Endodermal cell (in vitro differentiated cells): Measurements from ENCODE around the gene SBNO2. TPM values are rescaled to one million over a fixed set of nuclear protein-coding genes. Genes with fewer than 3 reads are reported as not detected.
A peak's percentile ranks its signal among the peaks of the same experiment; 100 is the strongest.

Source experiments
- DNase-seq: peaks from one replicate; pipeline ENCODE4 v3.0.0-alpha.2; 2017
- H3K27ac ChIP-seq: 2 replicates; pipeline ENCODE4 v1.5.1; 2013; ENCODE audit warnings: mild to moderate bottlenecking, low read depth, low read length, moderate library complexity
- H3K27me3 ChIP-seq: 2 replicates; pipeline ENCODE4 v1.6.1; 2013; ENCODE audit warnings: mild to moderate bottlenecking, low read length, moderate library complexity; ENCODE audit not compliant: insufficient read depth, control insufficient read depth, poor library complexity, severe bottlenecking
- H3K36me3 ChIP-seq: 2 replicates; pipeline ENCODE4 v1.7.0; 2013; ENCODE audit warnings: mild to moderate bottlenecking, low read length, moderate library complexity; ENCODE audit not compliant: control insufficient read depth, insufficient read depth
- H3K4me1 ChIP-seq: one replicate; pipeline ENCODE4 v1.7.0; 2013; ENCODE audit warnings: low read length; ENCODE audit not compliant: control insufficient read depth, insufficient read depth
- H3K4me3 ChIP-seq: 2 replicates; pipeline ENCODE4 v1.5.1; 2013; ENCODE audit warnings: mild to moderate bottlenecking, low read length, moderate library complexity
- H3K9ac ChIP-seq: 2 replicates; pipeline ENCODE4 v1.6.1; 2013; ENCODE audit warnings: mild to moderate bottlenecking, low read length, moderate library complexity; ENCODE audit not compliant: poor library complexity, severe bottlenecking; ENCODE audit errors: extremely low read depth
- H3K9me3 ChIP-seq: 2 replicates; pipeline ENCODE4 v1.6.1; 2013; ENCODE audit warnings: mild to moderate bottlenecking, low read length, moderate library complexity; ENCODE audit not compliant: control insufficient read depth
- H3K27ac Mint-ChIP-seq: 2 replicates; pipeline ENCODE4 v1.8.0; 2020; ENCODE audit warnings: mixed read lengths
- H3K27me3 Mint-ChIP-seq: 2 replicates; pipeline ENCODE4 v1.8.0; 2021; ENCODE audit warnings: mild to moderate bottlenecking, mixed read lengths; ENCODE audit not compliant: insufficient read depth
- H3K36me3 Mint-ChIP-seq: 2 replicates; pipeline ENCODE4 v1.8.0; 2020; ENCODE audit warnings: low read depth, mixed read lengths
- H3K4me1 Mint-ChIP-seq: 2 replicates; pipeline ENCODE4 v1.8.0; 2020; ENCODE audit warnings: mixed read lengths
- H3K4me3 Mint-ChIP-seq: 2 replicates; pipeline ENCODE4 v1.8.0; 2020; ENCODE audit warnings: mild to moderate bottlenecking, moderate library complexity, mixed read lengths
- H3K9me3 Mint-ChIP-seq: 2 replicates; pipeline ENCODE4 v1.8.0; 2020; ENCODE audit warnings: mild to moderate bottlenecking, mixed read lengths
- WGBS, 2 experiments: methylation state at CpG; one replicate each; pipeline versions ENCODE4 v1.1.5 to v1.1.7; 2013; ENCODE audit warnings: missing lambda C conversion rate in 2 of 2, mixed read lengths in 1 of 2; ENCODE audit not compliant: insufficient coverage in 1 of 2, insufficient read length in 1 of 2; 5-methylcytosine and 5-hydroxymethylcytosine counted together
- total RNA-seq, 2 donors: library from RNA; stranded (reverse); fragmentation: NEBNext Ultra II Directional in 1 of 2; extraction: Animal tissue kit (Norgen Biotek cat#: 25700) in 1 of 2; gene quantifications; 2 replicates in 1 of 2; 3 replicates in 1 of 2; pipeline ENCODE4 v1.2.1, GENCODE V29; 2021
- TF ChIP-seq, protein P1 (sequence below): fragments of 200-600 bp; sonication (generic); conservative IDR thresholded peaks from 2 replicates; pipeline ENCODE4 v1.5.0; 2021; ENCODE audit warnings: antibody characterized with exemption, mild to moderate bottlenecking

SBNO2 gene
- total RNA-seq, 2 donors from 2014 or later, result 43.3 to 50.4 TPM

DNA sequence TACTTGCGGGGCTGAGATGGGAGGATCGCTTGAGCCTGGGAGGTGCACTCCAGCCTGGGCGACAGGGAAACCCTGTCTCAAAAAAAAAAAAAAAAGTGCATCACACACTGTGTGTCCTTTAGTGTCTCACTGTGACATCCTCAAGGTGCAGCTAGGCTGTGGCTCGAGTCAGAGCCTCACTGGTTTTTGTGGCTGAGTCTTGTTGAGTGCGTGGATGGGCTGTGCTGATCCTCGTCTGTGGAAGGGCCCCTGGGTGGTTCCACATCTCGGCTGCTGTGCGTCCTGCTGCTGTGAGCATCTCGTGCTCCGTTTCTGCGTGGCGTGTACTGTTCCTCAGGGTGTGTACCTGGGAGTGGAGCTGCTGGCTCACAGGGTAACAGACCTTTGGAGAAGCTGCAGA, 42.7 kb upstream of the SBNO2 start:
- no peak overlapping the region for H3K9ac ChIP-seq
- no peaks in the 10 kb centered on the region for H3K9me3 Mint-ChIP-seq
- WGBS, 2 experiments, result 94 to 95% methylated on average over 11 to 12 of the region's 12 CpGs

DNA sequence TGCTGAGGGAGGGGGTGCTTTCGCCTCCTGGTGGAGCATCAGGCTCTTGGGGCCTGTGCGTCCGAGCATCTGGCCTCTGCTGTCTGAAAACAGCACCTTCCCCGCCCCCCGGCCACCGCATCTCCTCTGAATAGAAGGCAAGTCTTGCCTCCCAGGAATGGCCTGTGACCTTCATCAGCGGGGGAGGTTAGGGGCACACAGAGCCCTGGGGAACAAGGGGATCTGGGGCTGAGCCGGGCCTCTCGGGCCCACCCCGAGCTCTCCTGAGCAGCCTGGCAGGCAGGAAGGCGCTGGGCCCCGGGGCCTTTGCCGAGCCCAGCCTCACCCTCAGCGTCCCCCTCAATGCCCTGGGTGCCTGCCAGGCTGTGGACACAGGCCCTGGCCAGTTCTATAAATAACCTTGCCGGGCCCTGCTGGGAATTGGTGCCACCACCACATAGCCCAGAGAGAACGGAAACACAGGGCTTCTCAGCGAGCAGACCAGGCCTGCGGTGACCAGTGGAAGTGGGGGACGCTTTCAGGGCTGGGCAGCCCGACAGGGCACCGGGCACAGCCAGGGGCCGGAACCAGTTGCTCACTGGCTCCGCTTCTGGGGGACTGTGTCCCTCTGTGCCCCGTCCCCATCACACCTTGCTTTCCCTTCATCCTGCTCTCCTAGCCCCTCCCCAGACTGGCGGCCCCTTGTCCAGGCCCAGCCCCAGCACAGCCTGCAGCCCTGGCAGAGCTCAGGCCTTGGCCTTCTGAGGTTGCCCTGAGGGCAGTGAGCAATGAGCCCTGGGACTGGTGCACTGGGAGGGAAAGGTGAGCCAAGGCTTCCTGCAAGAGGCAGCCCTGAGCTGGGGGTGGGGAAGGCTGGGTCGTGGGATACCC, 41.0 kb upstream of the SBNO2 start:
- Histone ChIP-seq H3K27ac (no peak overlapping the region), H3K4me1 (no peaks in the 10 kb centered on the region), H3K9me3 (no peaks in the 10 kb centered on the region), H3K27me3 (no peaks in the 10 kb centered on the region), H3K4me3 (no peak overlapping the region), H3K9ac (no peak overlapping the region), H3K36me3 (peaks cover 17% of the 10 kb centered on the region)
- H3K36me3 Mint-ChIP-seq, result peaks cover 21% of the 10 kb centered on the region
- no peak for DNase-seq
- H3K4me1 Mint-ChIP-seq, result peaks cover 8% of the 10 kb centered on the region
- WGBS, 2 experiments, result 95% methylated on average over 11 to 26 of the region's 26 CpGs
- H3K9me3 Mint-ChIP-seq, result no peaks in the 10 kb centered on the region
- H3K27ac Mint-ChIP-seq, result no peak overlapping the region
- TF ChIP-seq, protein P1, sequence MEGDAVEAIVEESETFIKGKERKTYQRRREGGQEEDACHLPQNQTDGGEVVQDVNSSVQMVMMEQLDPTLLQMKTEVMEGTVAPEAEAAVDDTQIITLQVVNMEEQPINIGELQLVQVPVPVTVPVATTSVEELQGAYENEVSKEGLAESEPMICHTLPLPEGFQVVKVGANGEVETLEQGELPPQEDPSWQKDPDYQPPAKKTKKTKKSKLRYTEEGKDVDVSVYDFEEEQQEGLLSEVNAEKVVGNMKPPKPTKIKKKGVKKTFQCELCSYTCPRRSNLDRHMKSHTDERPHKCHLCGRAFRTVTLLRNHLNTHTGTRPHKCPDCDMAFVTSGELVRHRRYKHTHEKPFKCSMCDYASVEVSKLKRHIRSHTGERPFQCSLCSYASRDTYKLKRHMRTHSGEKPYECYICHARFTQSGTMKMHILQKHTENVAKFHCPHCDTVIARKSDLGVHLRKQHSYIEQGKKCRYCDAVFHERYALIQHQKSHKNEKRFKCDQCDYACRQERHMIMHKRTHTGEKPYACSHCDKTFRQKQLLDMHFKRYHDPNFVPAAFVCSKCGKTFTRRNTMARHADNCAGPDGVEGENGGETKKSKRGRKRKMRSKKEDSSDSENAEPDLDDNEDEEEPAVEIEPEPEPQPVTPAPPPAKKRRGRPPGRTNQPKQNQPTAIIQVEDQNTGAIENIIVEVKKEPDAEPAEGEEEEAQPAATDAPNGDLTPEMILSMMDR, result no peak
- H3K27me3 Mint-ChIP-seq, result no peaks in the 10 kb centered on the region
- no peak overlapping the region for H3K4me3 Mint-ChIP-seq

More for the DNA sequence above, 42.7 kb upstream of the SBNO2 start:
- Histone ChIP-seq H3K27me3 (no peaks in the 10 kb centered on the region), H3K27ac (no peak overlapping the region), H3K4me1 (no peaks in the 10 kb centered on the region), H3K4me3 (no peak overlapping the region), H3K36me3 (peaks cover 23% of the 10 kb centered on the region), H3K9me3 (no peaks in the 10 kb centered on the region)
- DNase-seq, result no peak
- H3K27me3 Mint-ChIP-seq, result no peaks in the 10 kb centered on the region
- no peak overlapping the region for H3K4me3 Mint-ChIP-seq
- H3K4me1 Mint-ChIP-seq, result peaks cover 6% of the 10 kb centered on the region
- TF ChIP-seq, protein P1, result no peak
- H3K36me3 Mint-ChIP-seq, result peaks cover 15% of the 10 kb centered on the region
- H3K27ac Mint-ChIP-seq, result no peak overlapping the region

DNA sequence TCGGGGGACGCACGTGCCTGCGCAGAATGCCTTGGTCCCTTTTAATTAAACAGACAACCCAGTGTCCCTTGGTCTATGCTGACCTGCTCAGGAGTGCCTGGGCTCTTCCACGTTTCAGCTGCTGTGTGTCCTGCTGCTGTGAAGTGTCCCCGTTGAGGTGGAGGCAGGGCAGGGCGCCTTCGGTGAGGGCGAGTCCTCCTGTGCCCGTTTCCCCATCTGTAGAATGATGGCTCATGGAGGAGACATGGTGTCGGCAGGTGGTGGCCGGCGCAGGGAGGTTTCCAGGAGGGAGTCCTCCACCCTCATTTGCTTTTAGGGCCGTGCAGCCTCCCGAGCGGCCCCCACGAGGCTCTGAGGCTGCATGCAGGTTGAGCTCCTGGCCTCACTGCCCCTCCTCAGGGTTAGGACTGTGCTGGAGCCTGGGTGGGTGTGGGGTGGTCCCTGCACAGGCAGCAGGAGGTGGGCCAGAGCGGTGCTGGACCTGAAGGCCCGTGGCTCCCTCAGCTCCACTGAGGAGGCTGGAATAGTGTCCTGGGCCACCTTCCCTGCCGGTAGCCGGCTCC, 40.3 kb upstream of the SBNO2 start:
- Mint-ChIP-seq H3K4me1 (peaks cover 10% of the 10 kb centered on the region), H3K4me3 (no peak overlapping the region)
- no peak overlapping the region for H3K27ac ChIP-seq

More for the DNA sequence above, 40.3 kb upstream of the SBNO2 start:
- 90 to 94% methylated on average over 15 to 21 of the region's 21 CpGs for WGBS, 2 experiments
- Histone ChIP-seq H3K4me3 (no peak overlapping the region), H3K4me1 (no peaks in the 10 kb centered on the region), H3K9ac (no peak overlapping the region), H3K27me3 (no peaks in the 10 kb centered on the region), H3K36me3 (peaks cover 21% of the 10 kb centered on the region), H3K9me3 (no peaks in the 10 kb centered on the region)
- no peaks in the 10 kb centered on the region for H3K9me3 Mint-ChIP-seq
- peaks cover 26% of the 10 kb centered on the region for H3K36me3 Mint-ChIP-seq
- H3K27ac Mint-ChIP-seq, result peak overlapping the region; percentile 85
- TF ChIP-seq, protein P1, result no peak
- H3K27me3 Mint-ChIP-seq, result no peaks in the 10 kb centered on the region
- no peak for DNase-seq
